ENCODE measurements around the gene SLC9B1. TPM values are rescaled to one million over a fixed set of nuclear protein-coding genes. Genes with fewer than 3 reads are reported as not detected.
"Not testable (repeated sequence)": the region's sequence is repeated elsewhere in the genome, so short reads cannot be mapped to it uniquely, and the experiment has no call there.

The SLC9B1 gene
- total RNA-seq, 2 donors from 2014 or later, result 0.39 to 0.46 TPM

DNA sequence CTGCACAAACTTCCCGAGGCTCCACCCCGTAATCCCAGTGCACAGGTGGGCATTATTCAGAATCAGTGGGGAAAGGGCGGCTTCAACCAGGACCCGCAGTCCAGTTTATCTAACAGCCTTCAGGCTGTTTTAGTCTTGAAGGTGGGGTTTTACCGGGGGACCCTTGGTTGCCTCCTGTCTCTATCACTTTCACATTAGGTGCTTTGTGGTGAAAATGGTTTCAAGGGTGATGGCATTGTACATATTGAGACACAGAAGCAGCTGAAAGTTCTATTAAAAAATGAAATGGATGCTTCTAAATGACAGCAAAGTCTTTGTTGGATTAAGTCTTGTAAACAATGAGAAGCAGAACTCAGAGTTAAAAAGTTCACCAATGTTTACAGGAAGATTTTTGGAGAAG, 123.0 kb downstream of the SLC9B1 start:
- DNase-seq, result not testable (repeated sequence)

DNA sequence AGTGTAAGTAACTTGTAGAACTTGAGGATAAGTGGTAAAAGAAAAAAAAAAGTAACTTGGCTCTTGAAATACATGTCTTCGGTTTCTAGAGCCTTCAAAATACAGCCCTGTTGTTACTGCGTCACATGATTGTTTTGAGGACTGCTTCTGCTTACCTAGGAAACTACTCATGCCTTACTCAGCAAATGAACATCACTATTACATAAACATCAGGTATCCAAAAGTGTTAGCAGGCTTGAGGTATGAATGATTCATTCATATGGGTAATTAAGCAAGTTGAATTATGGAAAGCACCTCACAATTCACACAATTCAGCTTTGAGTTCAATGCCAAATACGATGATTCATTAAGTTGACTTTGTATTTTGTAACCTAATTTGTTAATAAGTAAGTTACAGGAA, 129.6 kb downstream of the SLC9B1 start:
- ATAC-seq; DNase-seq; intact Hi-C loops (cut with DNase I, micrococcal nuclease): not testable (repeated sequence)

More for the DNA sequence above, 123.0 kb downstream of the SLC9B1 start:
- ATAC-seq; intact Hi-C loops (cut with DNase I, micrococcal nuclease): not testable (repeated sequence)

DNA sequence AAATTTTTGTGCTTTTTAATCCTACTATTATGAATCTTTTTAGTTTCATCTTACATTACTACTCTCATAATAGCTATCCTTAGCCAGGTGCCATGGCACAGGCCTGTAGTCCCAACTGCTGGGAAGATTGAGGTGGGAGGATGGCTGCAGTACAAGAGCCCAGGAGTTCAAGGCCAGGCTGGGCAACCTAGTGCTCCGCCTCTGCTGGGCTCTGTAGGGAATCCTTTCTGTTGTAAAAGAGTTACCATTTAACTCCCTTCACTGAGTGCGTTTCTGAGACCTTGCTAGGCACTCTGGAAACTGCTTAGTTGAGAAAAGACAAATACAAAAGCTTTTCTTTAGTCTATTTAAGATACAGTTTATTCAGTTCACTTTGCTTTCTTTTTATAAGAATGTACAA, 130.9 kb downstream of the SLC9B1 start:
- ATAC-seq; DNase-seq; intact Hi-C loops (cut with DNase I, micrococcal nuclease): not testable (repeated sequence)

DNA sequence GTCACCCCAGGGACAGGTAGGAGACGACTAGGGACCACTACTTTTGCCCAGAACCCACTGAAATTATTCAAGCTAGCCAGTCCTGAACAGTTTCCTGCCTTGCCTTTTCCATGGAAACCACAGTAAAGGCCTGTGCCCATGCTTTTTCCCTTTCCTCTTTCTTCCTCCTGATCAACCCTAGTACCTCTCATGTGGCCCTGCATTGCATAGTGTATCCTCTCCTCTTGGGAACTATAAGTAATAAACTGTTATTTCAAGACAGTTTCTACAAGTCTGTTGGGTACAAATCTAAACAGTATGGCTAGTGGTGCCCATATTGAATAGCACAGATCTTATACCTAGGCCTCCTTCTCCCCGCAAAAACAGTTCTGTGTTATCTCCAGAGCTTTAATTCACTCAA, 136.2 kb downstream of the SLC9B1 start:
- DNase-seq (no peak), ATAC-seq (no peak)
- intact Hi-C loops (cut with DNase I, micrococcal nuclease), result no loop called here

DNA sequence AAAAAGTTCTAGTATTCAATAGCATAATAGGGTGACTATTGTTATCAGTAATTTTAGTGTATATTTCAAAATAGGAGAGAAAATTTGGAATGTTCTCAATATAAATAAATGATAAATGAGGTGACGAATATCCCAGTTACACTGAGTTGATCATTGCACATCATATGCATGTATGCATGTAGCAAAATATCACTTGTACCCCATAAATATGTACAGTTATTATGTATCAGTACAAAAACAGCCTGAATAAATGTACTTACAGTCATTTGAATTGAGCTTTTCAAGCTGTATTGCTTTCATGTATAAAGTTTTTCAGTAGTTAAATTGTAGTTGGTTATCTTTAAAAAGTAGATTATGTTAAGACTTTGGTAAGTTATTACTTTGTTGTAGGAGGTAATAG, 138.2 kb downstream of the SLC9B1 start:
- DNase-seq, result no peak
- no peak for ATAC-seq
- intact Hi-C loops (cut with DNase I, micrococcal nuclease), result no loop called here

DNA sequence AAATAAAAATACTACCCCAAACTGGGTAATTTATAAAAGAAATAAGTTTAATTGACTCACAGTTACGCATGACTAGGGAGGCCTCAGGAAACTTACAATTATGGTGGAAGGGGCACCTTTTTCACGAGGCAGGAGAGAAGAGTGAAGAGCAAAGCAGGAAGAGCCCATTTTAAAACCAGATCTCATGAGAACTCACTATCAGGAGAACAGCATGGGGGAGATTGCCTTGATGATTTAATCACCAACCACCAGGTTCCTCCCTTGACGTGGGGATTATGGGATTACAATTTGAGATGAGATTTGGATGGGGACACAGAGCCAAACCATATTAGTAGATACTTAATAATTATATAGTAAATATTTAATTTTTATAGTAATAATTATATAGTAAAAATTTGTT, 140.6 kb downstream of the SLC9B1 start:
- DNase-seq, result no peak
- no peak for ATAC-seq
- intact Hi-C loops (cut with DNase I, micrococcal nuclease), result no loop called here

DNA sequence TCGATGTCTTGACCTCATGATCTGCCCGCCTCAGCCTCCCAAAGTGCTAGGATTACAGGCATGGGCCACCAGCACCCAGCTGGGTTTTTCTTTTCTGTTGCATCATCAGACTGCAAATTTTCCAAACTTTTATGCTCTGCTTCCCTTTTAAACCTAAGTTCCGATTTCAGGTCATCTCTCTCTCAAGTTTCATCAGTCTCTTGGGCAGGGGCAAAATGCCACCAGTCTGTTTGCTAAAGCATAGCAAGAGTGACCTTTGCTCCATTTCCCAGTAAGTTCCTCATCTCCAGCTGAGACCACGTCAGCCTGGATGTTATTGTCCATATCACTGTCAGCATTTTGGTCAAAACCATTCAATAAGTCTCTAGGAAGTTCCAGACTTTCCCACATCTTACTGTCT, 141.2 kb downstream of the SLC9B1 start:
- DNase-seq, result peak; percentile 22 to 41
- ATAC-seq; intact Hi-C loops (cut with DNase I, micrococcal nuclease): not testable (repeated sequence)

DNA sequence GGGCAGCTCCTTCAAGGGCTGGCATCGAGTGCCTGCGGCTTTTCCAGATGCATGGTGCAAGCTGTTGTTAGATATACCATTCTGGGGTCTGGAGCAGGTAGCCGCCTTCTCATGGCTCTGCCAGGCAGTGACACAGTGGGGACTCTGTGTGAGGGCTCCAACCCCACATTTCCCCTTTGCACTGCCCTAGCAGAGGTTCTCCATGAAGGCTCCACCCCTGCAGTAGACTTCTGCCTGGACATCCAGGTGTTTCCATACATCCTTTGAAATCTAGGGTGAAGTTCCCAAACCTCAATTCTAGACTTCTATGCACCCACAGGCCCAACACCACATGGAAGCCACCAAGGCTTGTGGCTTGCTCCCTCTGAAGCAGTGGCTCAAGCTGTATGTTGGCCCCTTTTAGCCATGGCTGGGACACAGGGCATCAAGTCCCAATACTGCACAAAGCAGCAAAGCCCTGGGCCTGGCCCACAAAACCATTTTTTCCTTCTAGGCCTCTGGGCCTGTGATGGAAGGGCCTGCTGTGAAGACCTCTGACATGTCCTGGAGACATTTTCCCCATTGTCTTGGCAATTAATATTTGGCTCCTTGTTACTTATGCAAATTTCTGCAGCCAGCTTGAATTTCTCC, 141.9 kb downstream of the SLC9B1 start:
- intact Hi-C loops (cut with DNase I, micrococcal nuclease); DNase-seq; ATAC-seq: not testable (repeated sequence)

DNA sequence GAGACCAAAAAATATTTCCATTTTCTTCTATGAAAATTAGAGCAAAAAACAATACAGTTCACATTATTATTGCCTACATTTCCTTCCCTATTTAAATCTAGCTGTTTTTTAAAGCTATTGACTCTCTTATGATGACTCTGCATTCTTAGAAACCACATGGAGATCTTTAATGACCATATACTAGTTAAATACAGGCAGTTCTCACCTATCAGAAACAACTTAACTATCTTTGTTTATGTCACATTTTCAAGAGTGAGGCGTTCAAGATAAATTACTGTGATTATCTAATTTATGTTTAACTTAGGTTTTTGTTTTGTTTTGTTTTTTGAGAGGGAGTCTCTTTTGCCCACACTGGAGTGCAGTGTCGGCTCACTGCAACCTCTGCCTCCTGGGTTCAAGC, 147.7 kb downstream of the SLC9B1 start:
- intact Hi-C loops (cut with DNase I, micrococcal nuclease), result no loop called here
- ATAC-seq (no peak), DNase-seq (no peak)

DNA sequence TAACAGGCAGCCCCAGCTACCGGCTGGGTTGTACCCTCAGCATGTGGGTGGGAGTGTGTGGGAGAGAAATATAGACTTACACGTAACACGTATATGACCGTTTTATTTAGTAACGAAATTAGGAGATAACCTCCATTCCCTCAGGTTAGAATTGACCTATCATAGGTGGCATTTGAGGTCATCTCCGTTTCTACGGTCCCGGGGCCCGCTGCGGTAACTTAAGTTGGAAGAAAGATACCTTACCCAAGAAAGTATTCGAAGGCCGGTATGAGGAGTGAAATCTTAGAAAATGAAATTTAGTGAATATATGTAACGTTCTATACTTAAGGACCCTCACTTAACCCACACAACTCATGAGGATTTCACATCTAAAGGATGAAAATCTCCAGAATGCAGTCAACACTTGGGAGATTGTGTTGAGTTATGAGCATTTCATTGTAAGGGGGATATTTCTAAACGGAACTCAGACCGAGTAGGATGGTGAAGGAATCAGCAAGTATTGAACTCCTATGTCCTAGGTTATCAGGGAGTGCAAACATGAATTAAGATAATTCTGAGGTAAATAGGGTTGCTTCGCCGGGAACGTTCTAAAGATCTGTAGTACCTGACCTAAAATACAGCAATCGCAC, 149.8 kb downstream of the SLC9B1 start:
- peak; percentile 4 for ATAC-seq

DNA sequence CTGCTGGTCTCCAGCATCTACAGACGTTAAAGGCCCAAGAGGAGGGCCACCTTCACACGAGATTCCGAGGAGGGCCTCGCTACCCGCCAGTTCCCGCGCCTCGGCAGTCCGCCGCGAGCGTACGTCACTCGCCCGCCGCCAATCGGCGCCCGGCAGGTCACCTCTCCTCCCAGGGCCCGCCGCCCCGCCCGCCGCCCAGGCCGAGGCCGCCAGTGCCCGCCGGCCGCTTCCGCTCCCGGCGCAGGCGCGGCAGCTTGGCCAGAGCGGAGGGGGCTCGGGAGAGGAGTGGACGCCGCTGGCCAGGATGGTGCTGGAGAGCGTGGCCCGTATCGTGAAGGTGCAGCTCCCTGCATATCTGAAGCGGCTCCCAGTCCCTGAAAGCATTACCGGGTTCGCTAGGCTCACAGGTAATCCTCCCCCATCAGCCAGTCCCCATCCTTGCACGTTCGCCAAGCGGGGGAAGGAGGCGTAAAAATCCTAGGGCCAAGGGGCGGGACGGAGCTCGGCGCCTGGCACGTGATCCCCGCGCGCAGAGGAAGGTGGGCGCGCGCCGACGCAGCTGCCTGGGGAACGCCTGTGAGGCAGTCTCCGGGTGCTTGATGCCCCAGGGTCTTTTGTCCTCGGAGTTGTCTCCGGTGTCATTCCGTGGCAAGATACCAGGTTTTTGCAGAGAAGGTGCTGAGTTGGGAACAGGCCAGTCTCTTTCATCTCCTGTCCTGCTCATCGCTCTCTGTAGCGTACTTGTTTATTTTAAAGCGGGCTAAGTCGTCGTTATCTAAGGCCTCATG, 150.5 kb downstream of the SLC9B1 start, which contains the start of gene CISD2:
Gene CISD2 (plus strand): TSS at position 212 of the 788 bp plus-strand sequence. CDS start 93 bp downstream, at position 305.
- DNase-seq, result peak; percentile 92 to 93
- peak; percentile 96 for ATAC-seq
- intact Hi-C loops (cut with DNase I, micrococcal nuclease), result loop anchor here in 1 of 2 donors (5.0 kb wide), 1 partner anchor 42 kb away; the partner anchor contains the start of gene UBE2D3

More for the DNA sequence above, 149.8 kb downstream of the SLC9B1 start:
- peak in 1 of 2 donors; percentile 42 for DNase-seq
- intact Hi-C loops (cut with DNase I, micrococcal nuclease), result loop anchor here in 1 of 2 donors (5.0 kb wide), 1 partner anchor 42 kb away; the partner anchor contains the start of gene UBE2D3

DNA sequence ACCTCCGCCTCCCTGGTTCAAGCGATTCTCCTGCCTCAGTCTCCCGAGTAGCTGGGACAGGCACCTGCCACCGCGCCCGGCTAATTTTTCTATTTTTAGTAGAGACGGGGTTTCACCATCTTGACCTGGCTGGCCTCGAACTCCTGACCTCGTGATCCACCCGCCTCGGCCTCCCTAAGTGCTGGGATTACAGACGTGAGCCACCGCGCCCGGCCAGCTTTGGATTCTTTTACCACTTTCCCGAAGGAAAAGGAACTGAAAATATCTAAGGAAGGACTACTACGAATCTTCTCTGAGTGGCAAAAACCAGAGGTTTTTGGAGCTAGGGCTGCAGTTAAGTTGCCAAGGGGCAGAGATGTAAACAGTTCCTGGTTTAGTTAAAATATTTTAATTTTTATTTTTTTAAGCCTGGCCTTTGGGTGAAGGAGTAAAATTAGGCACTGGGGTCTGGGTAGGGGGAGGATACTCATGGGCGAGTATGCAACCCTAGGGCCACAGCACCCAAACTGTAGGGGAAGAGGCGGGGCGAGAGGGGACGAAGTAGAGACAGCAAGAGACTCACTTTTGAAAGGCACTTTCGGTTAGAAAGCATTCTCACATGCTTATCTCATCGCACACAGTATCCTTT, 151.2 kb downstream of the SLC9B1 start:
- intact Hi-C loops (cut with DNase I, micrococcal nuclease), result loop anchor here in 1 of 2 donors (5.0 kb wide), 1 partner anchor 41 kb away; the partner anchor contains the start of gene UBE2D3
- peak; percentile 40 for ATAC-seq
- peak; percentile 25 to 45 for DNase-seq

DNA sequence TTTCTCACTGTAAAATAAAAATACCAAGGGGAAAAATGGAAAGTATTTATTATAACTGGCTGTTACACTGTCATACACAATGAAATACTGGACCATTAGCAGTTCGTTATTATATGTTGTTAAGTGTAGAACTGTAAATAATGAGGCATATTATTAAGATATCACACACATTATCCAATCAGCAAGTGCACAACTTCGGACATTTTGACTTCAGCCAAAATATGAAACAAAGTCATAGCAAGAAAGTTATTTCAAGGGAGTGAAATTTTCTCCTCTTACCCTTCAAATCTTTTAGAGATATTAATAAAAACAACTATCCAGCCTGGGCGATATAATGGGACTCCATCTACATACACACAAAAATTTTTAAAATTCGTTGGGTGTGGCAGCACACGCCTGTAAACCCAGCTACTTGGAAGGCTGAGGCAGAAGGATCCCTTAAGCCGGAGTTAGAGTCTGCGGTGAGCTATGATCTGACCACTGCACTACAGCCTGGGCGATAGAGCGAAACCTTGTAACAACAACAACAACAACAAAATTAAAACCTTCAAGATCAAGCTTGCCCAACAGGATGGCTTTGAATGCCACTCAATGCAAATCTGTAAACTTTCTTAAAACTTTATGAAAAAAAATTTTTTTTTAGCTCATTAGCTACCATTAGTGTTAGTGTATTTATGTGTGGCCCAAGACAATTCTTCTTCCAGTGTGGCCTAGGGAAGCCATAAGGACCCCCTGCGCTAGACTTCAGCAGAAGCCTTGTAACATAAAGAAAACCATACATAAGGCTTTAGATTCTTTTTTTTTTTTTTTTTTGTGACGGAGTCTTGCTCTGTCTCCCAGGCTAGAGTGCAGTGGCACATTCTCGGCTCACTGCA, 152.0 kb downstream of the SLC9B1 start:
- DNase-seq (no peak), ATAC-seq (no peak)
- intact Hi-C loops (cut with DNase I, micrococcal nuclease), result loop anchor here in 1 of 2 donors (5.0 kb wide), 1 partner anchor 40 kb away; the partner anchor contains the start of gene UBE2D3

DNA sequence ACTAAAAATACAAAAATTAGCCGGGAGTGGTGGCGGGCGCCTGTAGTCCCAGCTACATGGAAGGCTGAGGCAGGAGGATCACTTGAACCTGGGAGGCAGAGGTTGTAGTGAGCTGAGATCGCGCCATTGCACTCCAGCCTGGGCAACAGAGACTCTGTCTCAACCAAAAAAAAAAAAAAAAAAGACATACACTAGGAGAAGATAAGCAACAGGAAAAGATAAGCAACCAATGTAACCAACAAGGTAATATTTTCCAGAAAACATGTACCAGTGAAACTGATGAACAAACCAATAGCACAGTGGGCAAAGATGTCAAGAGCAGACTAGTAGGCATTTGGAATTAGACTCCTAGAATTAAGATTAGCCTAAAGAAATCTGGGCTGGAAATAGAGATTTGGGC, 154.2 kb downstream of the SLC9B1 start:
- intact Hi-C loops (cut with DNase I, micrococcal nuclease), result loop anchor here in 1 of 2 donors (5.0 kb wide), 1 partner anchor 38 kb away; the partner anchor contains the start of gene UBE2D3
- not testable (repeated sequence) for ATAC-seq, DNase-seq

DNA sequence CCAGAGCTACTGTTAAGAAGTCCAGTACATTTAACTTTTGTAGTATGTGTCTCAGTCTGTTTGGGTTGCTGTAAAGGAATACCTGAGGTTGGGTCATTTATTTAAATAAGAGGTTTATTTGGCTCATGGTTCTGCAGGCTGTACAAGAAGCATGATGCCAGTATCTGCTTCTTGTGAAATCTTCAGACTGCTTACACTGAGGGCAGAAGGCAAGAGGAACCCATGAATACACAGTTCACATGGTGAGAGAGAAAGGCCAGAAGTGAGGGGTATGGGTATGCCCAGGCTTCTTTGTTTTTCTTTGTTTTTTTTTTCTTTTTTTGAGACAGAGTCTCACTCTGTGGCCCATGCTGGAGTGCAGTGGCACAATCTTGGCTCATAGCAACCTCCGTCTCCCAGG, 156.8 kb downstream of the SLC9B1 start:
- ATAC-seq (no peak), DNase-seq (no peak)
- intact Hi-C loops (cut with DNase I, micrococcal nuclease), result no loop called here

DNA sequence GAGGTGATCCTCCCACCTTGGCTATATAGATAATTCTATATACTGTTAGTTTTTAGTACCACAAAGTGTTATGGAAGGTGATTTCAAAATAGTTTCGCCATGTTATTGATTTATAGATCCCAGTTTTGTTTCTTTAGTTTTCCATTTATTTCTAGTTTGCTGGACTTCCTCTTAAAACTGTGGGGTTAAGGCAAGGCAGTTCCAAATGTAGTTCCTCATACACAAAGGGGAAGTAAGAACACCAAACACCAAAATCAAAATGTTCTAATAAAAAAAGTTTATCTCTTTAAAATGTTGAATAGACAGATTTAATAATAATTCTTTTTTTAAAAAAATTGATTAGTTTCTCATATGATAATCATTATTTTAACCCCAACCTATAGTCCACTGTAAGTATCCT, 157.5 kb downstream of the SLC9B1 start:
- DNase-seq (no peak), ATAC-seq (no peak)
- intact Hi-C loops (cut with DNase I, micrococcal nuclease), result no loop called here

DNA sequence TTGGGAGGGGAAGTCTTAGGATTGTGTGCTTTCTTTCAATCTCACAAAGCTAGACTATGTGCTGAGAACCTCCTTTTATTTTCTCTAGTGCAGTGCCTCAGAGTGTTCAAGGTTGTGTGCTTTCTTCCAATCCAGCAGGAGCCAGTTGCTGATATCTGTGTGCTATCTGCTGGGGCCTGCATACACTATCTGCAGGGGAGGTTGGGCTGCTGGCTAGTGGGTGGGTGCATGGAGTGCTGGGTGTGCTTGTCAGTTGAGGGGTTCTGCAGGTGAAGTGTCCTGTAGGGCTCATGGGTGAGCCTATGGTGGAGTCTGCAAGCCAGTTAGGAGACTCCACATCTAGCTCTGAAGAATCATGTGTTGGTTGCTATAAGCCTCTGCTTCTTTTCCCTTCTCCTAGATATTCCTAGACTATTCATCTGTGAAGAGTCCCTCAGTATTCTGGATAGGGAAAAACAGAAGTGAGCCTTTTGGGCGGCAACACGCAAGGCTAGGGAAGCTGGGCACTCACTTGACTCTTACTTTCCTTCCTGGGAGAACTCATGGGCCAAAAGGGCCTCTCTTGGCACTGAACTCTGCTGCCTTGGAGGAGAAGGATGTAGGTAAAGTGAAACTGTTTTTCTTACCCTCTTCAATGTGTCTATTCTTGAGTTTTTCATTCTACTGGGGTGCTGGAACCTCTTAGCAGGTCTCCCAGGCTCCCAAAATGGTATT, 158.7 kb downstream of the SLC9B1 start:
- ATAC-seq (no peak), DNase-seq (no peak)
- intact Hi-C loops (cut with DNase I, micrococcal nuclease), result no loop called here
